HT1080 (cell line): ENCODE data around the gene CDC42EP4. TPM values are rescaled to one million over a fixed set of nuclear protein-coding genes. Genes with fewer than 3 reads are reported as not detected.
"Not testable (repeated sequence)": the region's sequence is repeated elsewhere in the genome, so short reads cannot be mapped to it uniquely, and the experiment has no call there.

ENCODE experiments used
- DNase-seq: peaks from one replicate; pipeline ENCODE4 v3.0.0-alpha.2; 2015; ENCODE audit warnings: low read depth
- total RNA-seq: library from RNA; depleted of rRNA; stranded (reverse); fragments of >200 nt; shearing (Covaris generic); gene quantifications from 2 replicates; pipeline ENCODE4 v1.2.3, GENCODE V29; 2014

The CDC42EP4 gene
- total RNA-seq, 1 experiment from 2014 or later = 37.0 TPM

DNA sequence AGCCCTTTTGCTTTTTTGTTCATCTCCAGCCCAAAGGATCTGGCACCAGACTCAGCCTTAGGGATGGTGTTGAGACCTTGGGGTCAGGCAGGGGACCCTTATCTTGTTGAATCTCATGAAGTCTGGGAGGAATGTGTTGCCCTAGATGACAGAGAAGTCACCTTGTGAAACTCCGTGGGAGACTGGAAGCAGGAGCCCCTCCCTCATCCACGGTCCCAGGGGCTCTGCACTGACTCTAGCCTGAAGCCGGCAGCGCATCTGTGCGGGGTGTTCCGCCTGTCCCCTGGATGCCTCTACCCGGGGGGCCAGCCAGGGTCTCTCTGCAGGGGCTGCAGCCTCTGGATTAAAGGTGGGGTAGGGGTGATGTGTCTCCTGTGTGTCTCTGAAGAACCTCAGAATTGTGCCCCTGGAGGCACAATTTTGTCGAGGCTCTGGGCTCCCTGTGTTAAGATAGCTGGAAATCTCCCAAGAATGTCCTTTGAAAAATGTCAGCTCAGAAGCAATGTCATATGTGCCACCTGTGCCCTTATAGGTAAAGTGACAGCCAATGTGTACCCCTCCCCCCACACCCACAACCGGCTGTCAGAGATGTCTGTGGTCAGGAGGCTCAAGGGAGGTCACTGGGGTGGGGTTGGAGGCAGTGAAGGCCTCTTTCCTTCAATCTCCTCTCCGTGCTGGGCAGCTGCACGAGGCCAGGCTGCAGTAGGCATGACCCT is 32.1 kb upstream of the CDC42EP4 start:
- DNase-seq = no peak

GRCh38 chr17:73343168-73343634 is 31.4 kb upstream of the CDC42EP4 start:
- DNase-seq = peak; percentile 82

DNA sequence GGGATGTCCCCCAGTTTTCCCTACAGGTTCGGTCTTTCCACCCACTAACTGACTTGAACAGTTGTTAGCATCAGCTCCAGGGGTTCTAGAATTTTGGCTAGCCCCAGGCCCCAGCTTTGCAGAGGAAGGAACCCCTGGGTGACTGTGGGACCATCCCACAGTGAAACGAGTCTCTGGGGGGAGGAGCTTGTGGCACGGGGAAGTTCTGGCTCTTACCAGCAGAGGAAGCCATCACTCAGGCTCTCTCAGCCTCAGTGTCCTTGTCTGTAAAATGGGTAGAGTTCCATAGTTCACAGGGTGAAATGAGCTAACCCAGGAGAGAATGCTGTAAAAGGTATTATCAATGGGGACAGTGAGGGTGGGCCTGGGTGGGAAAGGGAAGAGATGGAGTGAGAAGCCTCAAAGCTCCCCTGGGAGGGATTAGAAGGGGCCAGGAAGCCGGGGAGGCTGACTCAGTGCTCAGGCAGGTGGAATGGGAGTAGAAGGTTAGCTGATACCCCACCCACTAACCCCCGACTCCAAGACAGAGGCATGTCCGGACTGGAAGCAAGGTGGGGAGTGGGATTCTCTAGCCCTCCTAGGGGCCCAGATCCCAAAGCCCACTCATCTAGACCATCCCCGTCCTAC is 30.9 kb upstream of the CDC42EP4 start:
- DNase-seq = peak; percentile 82

DNA sequence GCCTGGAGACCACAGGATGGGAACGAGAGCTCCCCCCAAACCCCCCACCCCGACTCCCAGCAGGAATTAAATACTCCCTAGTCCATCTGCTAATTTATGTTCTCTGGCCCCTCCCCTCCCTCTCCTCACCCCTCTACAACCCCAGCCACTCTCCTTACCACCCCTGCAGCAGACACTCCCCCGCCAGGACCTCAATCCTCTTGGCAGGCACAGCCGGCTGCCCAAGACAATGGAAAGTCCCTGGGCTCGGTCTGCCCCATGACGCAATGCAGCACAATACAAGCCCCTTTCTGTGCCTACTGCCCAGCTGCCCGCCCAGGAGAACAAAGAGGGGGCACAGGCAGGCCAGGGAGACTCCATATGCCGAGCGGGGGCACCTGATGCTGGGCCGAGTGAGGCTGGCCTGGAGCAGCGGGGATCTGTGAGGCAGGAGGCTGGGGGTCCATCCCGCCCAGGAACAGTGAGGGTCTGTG is 30.3 kb upstream of the CDC42EP4 start:
- DNase-seq = peak; percentile 86

GRCh38 chr17:73341350-73342049 is 29.7 kb upstream of the CDC42EP4 start:
- no peak for DNase-seq

DNA sequence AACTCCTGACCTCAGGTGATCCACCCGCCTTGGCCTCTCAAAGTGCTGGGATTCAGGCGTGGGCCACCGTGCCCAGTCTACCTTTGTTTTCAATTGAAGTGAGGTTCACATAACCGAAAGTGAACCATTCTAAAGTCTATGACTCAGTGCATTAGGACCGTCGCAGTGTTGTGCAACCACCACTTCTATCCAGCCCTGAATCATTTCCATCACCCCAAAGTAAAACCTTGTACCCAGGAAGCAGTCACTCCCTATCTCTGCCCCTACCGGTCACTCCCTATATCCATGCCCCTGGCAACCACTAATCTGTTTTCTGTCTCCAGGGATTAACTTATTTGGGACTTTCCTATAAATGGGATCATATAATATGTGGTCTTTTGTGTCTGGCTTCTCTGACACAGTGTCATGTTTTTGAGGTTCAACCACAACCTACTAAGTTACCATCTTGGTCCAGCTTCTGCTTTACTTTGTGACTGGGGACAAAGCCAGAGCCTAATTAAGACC is 28.3 kb upstream of the CDC42EP4 start:
- DNase-seq = peak; percentile 96

DNA sequence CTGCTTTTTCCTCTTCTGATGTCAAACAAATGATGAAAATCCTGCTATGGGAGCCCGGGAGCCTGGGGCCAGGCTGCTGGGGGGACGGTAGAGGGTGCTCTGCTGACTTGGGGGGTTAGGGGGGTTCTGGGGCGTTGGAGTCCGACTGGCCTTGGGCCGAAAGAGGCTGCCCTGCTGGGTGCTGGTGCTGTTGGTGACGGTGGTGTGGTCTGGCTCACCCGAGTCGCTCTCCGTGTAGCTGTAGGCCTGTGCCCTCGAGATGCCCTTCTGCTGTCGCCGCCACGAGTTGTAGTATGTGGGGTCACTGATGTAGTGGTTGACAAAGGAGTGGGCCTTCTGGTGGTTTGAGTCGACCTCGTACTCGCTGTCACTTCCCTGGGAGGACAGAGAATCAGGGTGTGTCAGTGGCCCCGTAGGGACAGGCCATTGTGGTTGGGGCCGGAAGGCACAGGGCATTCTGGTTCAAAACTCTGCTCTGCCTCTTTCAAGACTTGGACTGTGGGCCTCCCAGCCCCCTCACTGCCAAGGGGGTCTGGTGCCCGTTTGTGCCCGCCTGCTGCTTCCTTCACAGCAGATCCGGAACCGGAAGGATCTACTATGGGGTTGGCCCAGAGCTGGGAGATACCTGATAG is 26.9 kb upstream of the CDC42EP4 start:
- DNase-seq = no peak

DNA sequence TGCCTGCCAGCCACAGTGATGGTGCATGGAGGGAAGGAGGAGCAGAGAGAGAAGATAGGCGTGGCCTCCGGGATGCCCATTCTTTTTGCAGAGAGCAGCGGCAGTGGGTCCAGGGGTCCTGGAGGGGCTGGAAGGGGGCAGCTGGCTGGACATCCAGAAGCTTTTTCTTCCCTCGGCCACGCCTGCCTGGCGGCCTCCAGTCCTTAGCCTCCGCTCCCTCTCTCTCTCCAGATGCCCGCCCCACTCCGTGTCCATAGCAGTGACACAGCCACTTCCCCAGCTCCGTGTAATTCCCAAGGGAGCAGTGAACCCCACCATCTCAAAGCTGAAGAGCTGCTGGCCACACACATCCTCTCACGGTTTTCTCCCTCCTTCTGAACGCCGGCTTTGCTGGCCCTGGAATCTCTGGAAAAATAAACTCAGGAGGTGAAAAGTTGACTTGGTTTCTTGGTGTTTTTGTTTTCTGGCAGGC is 26.3 kb upstream of the CDC42EP4 start:
- no peak for DNase-seq

- no peak for DNase-seq
These were observed 25.5 kb upstream of the CDC42EP4 start for GRCh38 chr17:73337330-73337710.

- DNase-seq = no peak
These were observed 24.9 kb upstream of the CDC42EP4 start for GRCh38 chr17:73336408-73337329.

- DNase-seq = no peak
These were observed 24.0 kb upstream of the CDC42EP4 start for GRCh38 chr17:73335591-73336407.

- DNase-seq = no peak
These were observed 23.1 kb upstream of the CDC42EP4 start for GRCh38 chr17:73334771-73335513.

GRCh38 chr17:73333445-73333844 is 21.6 kb upstream of the CDC42EP4 start:
- DNase-seq = not testable (repeated sequence)

DNA sequence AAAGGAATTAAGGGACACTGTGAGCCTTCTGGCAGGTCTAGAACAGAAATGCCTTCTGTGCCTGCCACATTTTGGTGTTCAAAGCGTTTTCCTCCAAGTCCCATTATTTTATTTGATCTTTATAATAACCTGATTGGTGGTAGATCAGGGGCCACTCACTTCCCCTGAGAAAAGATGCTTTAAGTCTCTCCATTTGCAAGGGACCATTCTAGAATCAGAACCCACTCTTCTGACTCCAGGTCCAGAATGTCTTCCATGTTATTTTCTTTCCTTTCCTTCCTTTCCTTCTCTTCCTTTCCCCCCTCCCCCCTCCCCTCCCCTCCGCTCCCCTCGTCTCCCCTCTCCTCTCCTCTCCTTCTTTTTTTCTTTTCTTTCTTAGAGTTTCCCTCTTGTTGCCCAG is 19.3 kb upstream of the CDC42EP4 start:
- DNase-seq = no peak

- DNase-seq = no peak
These were observed 15.9 kb upstream of the CDC42EP4 start for GRCh38 chr17:73327676-73328075.

GRCh38 chr17:73325527-73325842 is 13.7 kb upstream of the CDC42EP4 start:
- DNase-seq = no peak

DNA sequence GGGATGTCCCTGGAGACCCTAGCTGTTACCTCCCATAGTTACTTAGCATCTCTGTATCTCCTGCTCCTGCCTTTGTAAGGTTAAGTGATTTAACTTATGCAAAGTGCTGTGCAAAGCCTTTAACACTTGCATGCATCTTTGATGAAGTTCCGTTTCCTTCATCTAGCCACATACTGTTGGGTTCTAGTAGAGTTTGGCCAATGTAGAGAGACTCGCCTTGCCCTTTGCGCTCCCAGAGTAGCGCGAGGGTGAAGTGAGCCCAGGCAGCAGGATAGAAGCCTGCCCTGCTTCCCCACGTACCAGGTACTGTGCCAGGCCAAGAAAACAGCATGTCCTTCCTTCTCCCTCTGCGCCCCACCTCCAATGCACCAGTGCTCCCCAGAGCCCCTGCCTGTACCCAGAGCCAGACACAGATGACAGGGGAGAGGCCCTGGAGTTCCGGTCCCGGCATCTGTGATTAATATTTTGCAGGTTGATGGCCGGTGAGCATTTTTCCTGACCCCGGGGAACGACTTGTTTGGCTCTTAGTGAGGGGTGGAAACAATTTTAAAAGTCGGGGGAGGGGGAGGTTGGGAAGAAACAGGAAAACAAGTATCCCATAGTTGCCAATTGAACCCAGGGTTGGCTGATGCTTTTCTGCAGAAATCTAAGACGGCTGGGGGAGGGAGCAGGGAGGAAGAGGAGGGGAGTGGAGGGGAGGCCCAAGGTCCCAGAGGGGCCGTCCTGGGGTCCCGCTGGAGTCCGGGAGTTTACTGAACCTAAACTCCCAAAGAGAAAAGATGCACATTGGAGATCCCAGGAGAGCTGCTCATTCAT is 13.1 kb upstream of the CDC42EP4 start:
- DNase-seq = no peak

GRCh38 chr17:73324160-73324475 is 12.3 kb upstream of the CDC42EP4 start:
- DNase-seq = no peak
